MCF 10A (cell line): Measurements from ENCODE around the gene SERTM1. TPM values are rescaled to one million over a fixed set of nuclear protein-coding genes. Genes with fewer than 3 reads are reported as not detected.

ENCODE experiments used
- BruUV-seq: library from RNA; stranded (reverse); fragments of 400-500 nt; replicated peaks from 2 replicates; lab custom pipeline; 2021; lab: Mats Ljungman, UMichigan
- CTCF ChIA-PET: fragments of 300-600 bp; sonication (Branson Sonifier 250); formaldehyde crosslinking; extraction: SDS; loops from one replicate; lab custom pipeline; 2021; ENCODE audit warnings: antibody characterized with exemption, inconsistent platforms; lab: Yijun Ruan, JAX
- POLR2A ChIA-PET: fragments of 300-600, 350-650 bp; sonication (Branson Sonifier 250); formaldehyde crosslinking; extraction: SDS; loops from one replicate; lab custom pipeline; 2020; ENCODE audit warnings: antibody characterized with exemption, inconsistent platforms; lab: Yijun Ruan, JAX
- DNase-seq: peaks from one replicate; pipeline ENCODE4 v3.0.0-alpha.2; 2018; ENCODE audit not compliant: unreplicated experiment
- H3K27ac Mint-ChIP-seq: one replicate; pipeline ENCODE4 v1.8.0; 2022; ENCODE audit warnings: mild to moderate bottlenecking, low read depth, mixed read lengths; ENCODE audit not compliant: unreplicated experiment
- H3K27me3 Mint-ChIP-seq: one replicate; pipeline ENCODE4 v1.8.0; 2022; ENCODE audit warnings: mixed read lengths; ENCODE audit not compliant: insufficient read depth, unreplicated experiment
- H3K36me3 Mint-ChIP-seq: one replicate; pipeline ENCODE4 v1.8.0; 2022; ENCODE audit warnings: mild to moderate bottlenecking, moderate library complexity, mixed read lengths; ENCODE audit not compliant: insufficient read depth, unreplicated experiment
- H3K4me1 Mint-ChIP-seq: one replicate; pipeline ENCODE4 v1.8.0; 2022; ENCODE audit warnings: mixed read lengths; ENCODE audit not compliant: insufficient read depth, unreplicated experiment
- H3K4me3 Mint-ChIP-seq: one replicate; pipeline ENCODE4 v1.8.0; 2022; ENCODE audit warnings: mild to moderate bottlenecking, moderate library complexity, mixed read lengths; ENCODE audit not compliant: unreplicated experiment
- H3K9me3 Mint-ChIP-seq: one replicate; pipeline ENCODE4 v1.8.0; 2022; ENCODE audit warnings: mixed read lengths; ENCODE audit not compliant: unreplicated experiment
- CTCF ChIP-seq: fragments of 200-600 bp; IDR thresholded peaks from one replicate; pipeline ENCODE4 v1.8.0; 2022; ENCODE audit warnings: antibody characterized with exemption, mild to moderate bottlenecking; ENCODE audit not compliant: unreplicated experiment
- intact Hi-C: fragments of 100-400 bp; cut with micrococcal nuclease; formaldehyde crosslinking; loops from 2 replicates; pipeline ENCODE4 v1.14.1; 2022
- total RNA-seq: library from RNA; stranded (reverse); gene quantifications from 2 replicates; pipeline ENCODE4 v1.2.3, GENCODE V29; 2022

The SERTM1 gene
- total RNA-seq, 1 experiment from 2014 or later = not detected

GRCh38 chr13:36710396-36710795 lies 36.6 kb downstream of the SERTM1 start:
- Mint-ChIP-seq H3K9me3 (no peaks in the 10 kb centered on the region), H3K36me3 (no peaks in the 10 kb centered on the region), H3K4me3 (no peak overlapping the region), H3K4me1 (no peaks in the 10 kb centered on the region), H3K27ac (no peak overlapping the region), H3K27me3 (peaks cover 53% of the 10 kb centered on the region)
- TF ChIP-seq CTCF = no peak
- POLR2A ChIA-PET = no interaction called here
- no TSS peak for BruUV-seq
- CTCF ChIA-PET = interaction anchor here (1.0 kb wide), 1 partner anchor 25 kb away, joined by 3 read pairs; no protein-coding TSS in a partner anchor
- intact Hi-C loops = no loop called here
- no peak for DNase-seq

- Mint-ChIP-seq H3K4me1 (no peaks in the 10 kb centered on the region), H3K27ac (no peak overlapping the region), H3K9me3 (no peaks in the 10 kb centered on the region), H3K36me3 (no peaks in the 10 kb centered on the region), H3K27me3 (peaks cover 53% of the 10 kb centered on the region), H3K4me3 (no peak overlapping the region)
- DNase-seq = no peak
- intact Hi-C loops = no loop called here
- BruUV-seq = no TSS peak
- ChIA-PET CTCF (interaction anchor here (0.7 to 1.6 kb wide), 3 partner anchors 12 to 23 kb away, joined by 3 to 8 read pairs (median 3); no protein-coding TSS in a partner anchor), POLR2A (interaction anchor here (0.7 kb wide), 1 partner anchor 60 kb away, joined by 3 read pairs; no protein-coding TSS in a partner anchor)
- TF ChIP-seq CTCF = no peak
Measured at GRCh38 chr13:36712290-36712689, 38.5 kb downstream of the SERTM1 start.

- H3K27ac Mint-ChIP-seq = no peak overlapping the region
- intact Hi-C loops = no loop called here
- H3K4me3 Mint-ChIP-seq = no peak overlapping the region
- H3K27me3 Mint-ChIP-seq = peaks cover 56% of the 10 kb centered on the region
- no peaks in the 10 kb centered on the region for H3K4me1 Mint-ChIP-seq
- DNase-seq = no peak
- POLR2A ChIA-PET = no interaction called here
- TF ChIP-seq CTCF = no peak
- H3K9me3 Mint-ChIP-seq = no peaks in the 10 kb centered on the region
- no TSS peak for BruUV-seq
- CTCF ChIA-PET = interaction anchor here (0.7 to 1.6 kb wide), 3 partner anchors 12 to 23 kb away, joined by 3 to 8 read pairs (median 3); no protein-coding TSS in a partner anchor
- H3K36me3 Mint-ChIP-seq = no peaks in the 10 kb centered on the region
Measured at GRCh38 chr13:36712770-36713169, 39.0 kb downstream of the SERTM1 start.

GRCh38 chr13:36713887-36714286 lies 40.1 kb downstream of the SERTM1 start:
- intact Hi-C loops = no loop called here

More at GRCh38 chr13:36713887-36714286, 40.1 kb downstream of the SERTM1 start:
- H3K9me3 Mint-ChIP-seq = no peaks in the 10 kb centered on the region
- no peaks in the 10 kb centered on the region for H3K4me1 Mint-ChIP-seq
- DNase-seq = no peak
- no peak for TF ChIP-seq CTCF
- BruUV-seq = no TSS peak
- peaks cover 64% of the 10 kb centered on the region for H3K27me3 Mint-ChIP-seq
- ChIA-PET CTCF (interaction anchor here (1.6 kb wide), 1 partner anchor 22 kb away, joined by 8 read pairs; no protein-coding TSS in a partner anchor), POLR2A (interaction anchor here (0.6 kb wide), 1 partner anchor 23 kb away, joined by 3 read pairs; no protein-coding TSS in a partner anchor)
- H3K36me3 Mint-ChIP-seq = no peaks in the 10 kb centered on the region
- no peak overlapping the region for H3K27ac Mint-ChIP-seq
- H3K4me3 Mint-ChIP-seq = no peak overlapping the region
